A673 (cell line): ENCODE measurements around the gene SRRD. TPM values are rescaled to one million over a fixed set of nuclear protein-coding genes. Genes with fewer than 3 reads are reported as not detected.

ENCODE experiments used
- BruUV-seq: library from RNA; stranded (reverse); fragments of 400-500 nt; replicated peaks from 2 replicates; lab custom pipeline; 2021; lab: Mats Ljungman, UMichigan
- CTCF ChIA-PET: fragments of 300-600 bp; sonication (Branson Sonifier 250); formaldehyde crosslinking; loops from one replicate; lab custom pipeline; 2022; ENCODE audit warnings: antibody characterized with exemption; lab: Charles Lee
- POLR2A ChIA-PET: fragments of 300-600 bp; sonication (Branson Sonifier 250); formaldehyde crosslinking; loops from one replicate; lab custom pipeline; 2022; ENCODE audit warnings: antibody characterized with exemption; ENCODE audit not compliant: low non-redundant PET; lab: Charles Lee
- DNase-seq: peaks from one replicate; pipeline ENCODE4 v3.0.0-alpha.2; 2015; ENCODE audit warnings: low spot score
- H3K27ac ChIP-seq: fragments of 200-600 bp; sonication (generic); 2 replicates; pipeline ENCODE4 v1.5.1; 2016; ENCODE audit warnings: mixed run types, low read depth, mild to moderate bottlenecking, mixed read lengths, antibody characterized with exemption, low read length; ENCODE audit not compliant: poor library complexity, severe bottlenecking
- H3K27me3 ChIP-seq: fragments of 200-600 bp; sonication (generic); replicated peaks from 2 replicates; pipeline ENCODE4 v1.6.1; 2017; ENCODE audit warnings: mixed run types, low read depth, mild to moderate bottlenecking, mixed read lengths, antibody characterized with exemption, low read length; ENCODE audit not compliant: insufficient read depth, poor library complexity
- H3K36me3 ChIP-seq: fragments of 200-600 bp; sonication (generic); 2 replicates; pipeline ENCODE4 v1.6.1; 2016; ENCODE audit warnings: mixed run types, mild to moderate bottlenecking, mixed read lengths, antibody characterized with exemption, low read length; ENCODE audit not compliant: insufficient read depth, poor library complexity, severe bottlenecking
- H3K4me1 ChIP-seq: fragments of 200-600 bp; sonication (generic); 2 replicates; pipeline ENCODE4 v1.6.1; 2017; ENCODE audit warnings: mixed run types, mild to moderate bottlenecking, mixed read lengths, antibody characterized with exemption, low read length; ENCODE audit not compliant: insufficient read depth, poor library complexity, severe bottlenecking
- H3K4me3 ChIP-seq: fragments of 200-600 bp; sonication (generic); 2 replicates; pipeline ENCODE4 v1.5.1; 2016; ENCODE audit warnings: low read depth, mixed run types, mild to moderate bottlenecking, mixed read lengths, low read length; ENCODE audit not compliant: poor library complexity, severe bottlenecking
- H3K9me3 ChIP-seq: fragments of 200-600 bp; sonication (generic); 2 replicates; pipeline ENCODE4 v1.6.1; 2016; ENCODE audit warnings: mixed run types, low read depth, mild to moderate bottlenecking, mixed read lengths, antibody characterized with exemption, low read length; ENCODE audit not compliant: poor library complexity, severe bottlenecking
- EZH2 ChIP-seq: fragments of 200-600 bp; sonication (generic); IDR thresholded peaks from 2 replicates; pipeline ENCODE4 v1.6.1; 2017; ENCODE audit warnings: borderline replicate concordance, low read depth, mild to moderate bottlenecking, mixed read lengths, antibody characterized with exemption, low read length; ENCODE audit not compliant: poor library complexity, severe bottlenecking
- intact Hi-C: fragments of 100-400 bp; cut with micrococcal nuclease; formaldehyde crosslinking; loops from one replicate; pipeline ENCODE4 v1.10.0; 2022; ENCODE audit not compliant: unreplicated experiment
- total RNA-seq: library from RNA; stranded (reverse); gene quantifications from 2 replicates; pipeline ENCODE4 v1.2.3, GENCODE V29; 2021
- TF ChIP-seq, protein P1 (sequence below): fragments of 300-800, 200-600 bp; sonication (generic); conservative IDR thresholded peaks from 2 replicates; pipeline ENCODE4 v1.5.1; 2017; ENCODE audit warnings: low read depth, mild to moderate bottlenecking, antibody characterized with exemption, low read length, moderate library complexity, mixed read lengths

Gene SRRD
- total RNA-seq, 1 experiment from 2014 or later: 28.8 TPM

DNA sequence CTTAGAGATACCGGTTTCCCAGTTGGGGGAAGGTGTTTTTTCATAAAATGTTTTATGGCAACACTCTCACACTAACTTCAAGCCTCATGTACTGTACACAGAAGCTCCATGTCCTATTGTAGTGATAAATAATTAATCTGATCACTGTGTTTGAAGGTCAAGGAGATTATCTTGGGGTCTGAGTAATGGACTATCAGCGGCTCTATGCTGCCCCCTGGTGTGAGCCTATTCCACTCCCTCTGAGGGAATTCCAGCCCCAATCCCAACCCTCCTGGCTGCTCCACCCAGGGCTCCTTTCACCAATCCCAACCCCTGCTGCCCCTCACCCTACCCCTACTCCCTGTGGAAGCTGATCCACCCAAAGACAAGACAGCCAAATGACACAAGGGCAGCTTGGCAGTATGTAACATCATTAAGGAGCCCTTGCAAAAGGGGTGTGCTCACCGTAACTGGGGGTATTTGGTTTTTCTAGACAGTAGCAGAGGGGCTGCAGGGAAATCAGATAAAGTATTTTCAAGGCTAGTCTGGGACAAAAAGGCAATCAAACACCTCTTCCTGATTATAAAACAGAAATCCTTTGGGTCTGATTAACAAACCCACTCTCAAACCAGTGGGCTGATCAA is 22.4 kb upstream of the SRRD start:
- Histone ChIP-seq H3K4me1 (no peaks in the 10 kb centered on the region), H3K4me3 (no peak overlapping the region), H3K36me3 (peaks cover 70% of the 10 kb centered on the region), H3K9me3 (no peaks in the 10 kb centered on the region), H3K27me3 (no peaks in the 10 kb centered on the region), H3K27ac (no peak overlapping the region)
- BruUV-seq: no TSS peak
- CTCF ChIA-PET: interaction anchor here (0.6 to 3.2 kb wide), 4 partner anchors 64 to 442 kb away, joined by 3 to 13 read pairs (median 4); no protein-coding TSS in a partner anchor
- POLR2A ChIA-PET: no interaction called here
- TF ChIP-seq, protein P1, sequence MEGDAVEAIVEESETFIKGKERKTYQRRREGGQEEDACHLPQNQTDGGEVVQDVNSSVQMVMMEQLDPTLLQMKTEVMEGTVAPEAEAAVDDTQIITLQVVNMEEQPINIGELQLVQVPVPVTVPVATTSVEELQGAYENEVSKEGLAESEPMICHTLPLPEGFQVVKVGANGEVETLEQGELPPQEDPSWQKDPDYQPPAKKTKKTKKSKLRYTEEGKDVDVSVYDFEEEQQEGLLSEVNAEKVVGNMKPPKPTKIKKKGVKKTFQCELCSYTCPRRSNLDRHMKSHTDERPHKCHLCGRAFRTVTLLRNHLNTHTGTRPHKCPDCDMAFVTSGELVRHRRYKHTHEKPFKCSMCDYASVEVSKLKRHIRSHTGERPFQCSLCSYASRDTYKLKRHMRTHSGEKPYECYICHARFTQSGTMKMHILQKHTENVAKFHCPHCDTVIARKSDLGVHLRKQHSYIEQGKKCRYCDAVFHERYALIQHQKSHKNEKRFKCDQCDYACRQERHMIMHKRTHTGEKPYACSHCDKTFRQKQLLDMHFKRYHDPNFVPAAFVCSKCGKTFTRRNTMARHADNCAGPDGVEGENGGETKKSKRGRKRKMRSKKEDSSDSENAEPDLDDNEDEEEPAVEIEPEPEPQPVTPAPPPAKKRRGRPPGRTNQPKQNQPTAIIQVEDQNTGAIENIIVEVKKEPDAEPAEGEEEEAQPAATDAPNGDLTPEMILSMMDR: peak; percentile 86
- TF ChIP-seq EZH2: no peak
- peak; percentile 56 for DNase-seq
- intact Hi-C loops: loop anchor here (1.0 kb wide), 1 partner anchor 63 kb away; no protein-coding TSS in a partner anchor

DNA sequence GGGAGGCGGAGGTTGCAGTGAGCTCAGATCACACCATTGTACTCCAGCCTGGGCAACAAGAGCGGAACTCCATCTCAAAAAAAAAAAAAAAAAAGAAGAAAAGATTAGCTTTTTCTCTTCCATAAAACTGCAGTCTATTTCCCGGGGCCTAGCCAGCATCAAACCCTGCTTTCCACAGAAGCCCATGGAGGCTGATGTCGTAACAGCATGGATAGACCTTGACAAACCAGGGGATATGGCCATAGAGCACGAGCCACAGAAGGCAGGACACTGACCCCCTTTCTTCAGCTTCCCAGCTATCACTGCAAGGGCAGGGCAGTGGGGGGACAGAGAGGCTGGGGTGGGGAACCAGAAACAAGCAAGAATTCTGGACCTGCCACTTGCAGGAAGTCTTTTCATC is 21.6 kb upstream of the SRRD start:
- no peak for TF ChIP-seq EZH2
- TF ChIP-seq, protein P1: no peak
- H3K9me3 ChIP-seq: no peaks in the 10 kb centered on the region
- BruUV-seq: no TSS peak
- ChIA-PET CTCF (interaction anchor here (0.6 to 3.2 kb wide), 3 partner anchors 21 to 98 kb away, joined by 4 to 13 read pairs (median 5); no protein-coding TSS in a partner anchor), POLR2A (no interaction called here)
- no peak overlapping the region for H3K4me3 ChIP-seq
- H3K27ac ChIP-seq: no peak overlapping the region
- H3K36me3 ChIP-seq: peaks cover 71% of the 10 kb centered on the region
- no peaks in the 10 kb centered on the region for H3K27me3 ChIP-seq
- intact Hi-C loops: no loop called here
- DNase-seq: no peak
- no peaks in the 10 kb centered on the region for H3K4me1 ChIP-seq

DNA sequence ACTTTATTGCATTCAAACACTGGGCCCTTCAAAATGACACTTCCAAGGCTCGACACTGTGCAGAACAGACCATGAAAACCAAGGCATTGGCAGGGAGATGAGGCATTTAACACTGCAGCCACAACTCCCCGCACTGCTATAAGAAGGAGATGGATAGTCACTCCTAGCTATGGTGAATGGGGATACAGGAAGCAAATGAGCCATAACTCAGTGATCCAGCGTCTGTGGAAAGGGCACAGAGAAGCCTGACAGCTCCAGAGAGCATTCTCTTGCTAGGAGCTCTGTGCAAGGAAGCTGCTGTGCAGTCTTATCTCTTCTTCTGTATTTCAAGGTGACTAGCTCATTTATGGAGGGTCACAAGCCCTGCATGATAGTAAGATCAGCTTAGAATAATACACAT is 21.0 kb upstream of the SRRD start:
- H3K27ac ChIP-seq: no peak overlapping the region

More for the DNA sequence above, 21.0 kb upstream of the SRRD start:
- H3K4me1 ChIP-seq: no peaks in the 10 kb centered on the region
- no peak for DNase-seq
- TF ChIP-seq EZH2: no peak
- CTCF ChIA-PET: interaction anchor here (0.6 to 3.2 kb wide), 2 partner anchors 21 to 98 kb away, joined by 4 to 13 read pairs; no protein-coding TSS in a partner anchor
- intact Hi-C loops: no loop called here
- POLR2A ChIA-PET: no interaction called here
- H3K4me3 ChIP-seq: no peak overlapping the region
- H3K36me3 ChIP-seq: peaks cover 73% of the 10 kb centered on the region
- BruUV-seq: no TSS peak
- no peaks in the 10 kb centered on the region for H3K9me3 ChIP-seq
- H3K27me3 ChIP-seq: no peaks in the 10 kb centered on the region
